Stomach (tissue), 4 donors: Measurements from ENCODE around the gene PAPLN.

Experiments
- CTCF ChIP-seq, 7 experiments: fragments of 450-650 bp in 4 of 7; fragments of 200-600 bp in 3 of 7; sonication (generic) in 3 of 7; IDR thresholded peaks; one replicate each; pipeline ENCODE4 v1.5.1; 2016 to 2019; ENCODE audit warnings: antibody characterized with exemption in 7 of 7, control low read depth in 2 of 7, mild to moderate bottlenecking in 1 of 7
- POLR2A ChIP-seq, 4 donors: fragments of 450-650 bp; IDR thresholded peaks; one replicate each; pipeline ENCODE4 v1.6.1; 2016; ENCODE audit warnings: antibody characterized with exemption in 4 of 4, control low read depth in 2 of 4, mild to moderate bottlenecking in 1 of 4, moderate library complexity in 1 of 4

GRCh38 chr14:73236157-73236556 lies 1.1 kb upstream of the PAPLN start:
- TF ChIP-seq CTCF (IDR thresholded peaks at IDR 0.05) = no peak
- TF ChIP-seq POLR2A (IDR thresholded peaks at IDR 0.05) = no peak
